Left hindlimb (tissue), 1 donor: ENCODE measurements around the gene ZNF182.
"Not testable (repeated sequence)": the region's sequence is repeated elsewhere in the genome, so short reads cannot be mapped to it uniquely, and the experiment has no call there.

ENCODE experiments used
- DNase-seq: peaks from one replicate; pipeline ENCODE4 v3.0.0-alpha.2; 2018

The ZNF182 gene

DNA sequence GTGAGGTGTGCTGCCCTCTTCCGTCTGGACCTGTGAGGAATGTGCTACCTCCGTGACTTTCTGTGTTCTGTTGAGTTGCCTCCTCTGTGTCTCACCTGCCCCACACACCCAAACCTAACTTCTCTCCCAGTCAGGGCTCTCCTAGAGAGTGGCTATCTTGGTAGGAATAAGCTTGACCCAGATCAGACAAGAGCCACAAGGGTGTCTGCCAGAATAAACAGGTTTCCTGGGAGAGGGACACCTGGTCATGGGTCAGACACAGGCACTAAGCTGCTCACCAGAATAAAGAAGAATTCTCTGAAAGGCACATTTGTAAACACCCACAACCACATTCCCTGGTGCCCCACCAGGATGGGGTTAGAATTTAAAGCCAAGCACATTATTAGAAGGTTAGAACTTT, 11.1 kb downstream of the ZNF182 start:
- no peak for DNase-seq

GRCh38 chrX:47992095-47992380, 11.8 kb downstream of the ZNF182 start:
- no peak for DNase-seq

GRCh38 chrX:47991263-47992094, 12.3 kb downstream of the ZNF182 start:
- no peak for DNase-seq

DNA sequence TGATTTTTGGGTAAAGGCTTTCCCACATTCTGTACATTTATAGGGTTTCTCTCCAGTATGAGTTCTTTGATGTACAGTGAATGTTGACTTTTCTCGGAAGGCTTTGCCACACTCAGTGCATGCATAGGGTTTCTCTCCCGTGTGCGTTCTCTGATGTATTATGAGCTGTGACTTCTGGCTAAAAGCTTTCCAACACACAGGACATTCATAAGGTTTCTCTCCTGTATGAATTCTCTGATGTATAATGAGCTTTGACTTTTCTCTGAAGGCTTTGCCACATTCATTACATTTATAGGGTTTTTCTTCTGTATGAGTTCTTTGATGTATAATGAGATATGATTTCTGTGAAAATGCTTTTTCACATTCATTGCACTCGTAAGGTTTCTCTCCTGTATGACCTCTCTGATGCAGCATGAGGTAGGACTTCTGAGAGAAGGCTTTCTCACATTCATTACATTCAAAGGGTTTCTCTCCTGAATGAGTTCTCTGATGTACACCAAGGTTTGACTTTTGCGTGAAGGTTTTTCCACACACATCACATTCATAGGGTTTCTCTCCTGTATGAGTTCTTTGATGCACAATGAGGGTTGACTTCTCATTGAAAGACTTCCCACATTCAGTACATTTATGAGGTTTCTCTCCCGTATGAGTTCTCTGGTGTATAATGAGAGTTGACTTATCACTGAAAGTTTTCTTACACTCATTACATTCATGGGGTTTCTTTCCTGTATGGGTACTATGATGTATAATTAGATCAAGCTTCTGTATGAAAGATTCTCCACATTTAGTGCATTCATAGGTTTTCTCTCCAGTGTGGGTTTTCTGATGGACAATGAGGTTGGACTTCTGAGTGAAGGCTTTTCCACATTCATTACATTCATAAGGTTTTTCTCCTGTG, 27.3 kb downstream of the ZNF182 start:
- DNase-seq, result no peak

DNA sequence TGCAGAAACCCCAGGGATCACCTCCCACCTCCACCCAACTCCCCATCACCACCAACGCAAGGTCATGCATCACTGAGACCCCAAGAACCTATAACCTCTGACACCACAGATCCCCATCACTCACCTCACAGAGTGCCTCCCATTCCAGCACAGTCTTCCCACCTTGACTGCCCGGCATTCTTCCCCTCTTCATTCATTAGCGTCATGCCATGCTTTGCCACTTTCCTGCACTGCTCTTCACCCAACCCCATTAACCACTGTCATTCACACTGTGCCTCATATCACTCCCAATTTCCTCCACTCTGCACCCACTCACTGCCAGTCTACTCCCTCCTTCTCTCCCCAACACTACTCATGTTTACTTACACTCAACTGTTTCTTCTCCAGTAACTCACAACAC, 30.6 kb downstream of the ZNF182 start:
- no peak for DNase-seq

DNA sequence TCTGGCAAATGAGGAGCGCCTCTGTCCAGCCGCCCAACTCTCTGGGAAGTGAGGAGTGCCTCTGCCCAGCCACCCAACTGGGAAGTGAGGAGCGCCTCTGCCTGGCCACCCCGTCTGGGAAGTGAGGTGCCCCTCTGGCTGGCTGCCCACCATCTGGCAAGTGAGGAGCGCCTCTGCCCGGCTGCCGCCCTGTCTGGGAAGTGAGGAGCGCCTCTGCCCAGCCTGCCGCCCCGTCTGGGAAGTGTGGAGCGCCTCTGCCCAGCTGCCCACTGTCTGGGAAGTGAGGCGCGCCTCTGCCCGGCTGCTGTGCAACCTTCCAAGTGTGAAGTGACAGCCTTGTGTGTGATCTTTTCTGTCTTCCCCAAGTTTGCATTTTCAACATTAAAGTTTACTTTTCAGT, 38.3 kb downstream of the ZNF182 start:
- DNase-seq, result not testable (repeated sequence)

DNA sequence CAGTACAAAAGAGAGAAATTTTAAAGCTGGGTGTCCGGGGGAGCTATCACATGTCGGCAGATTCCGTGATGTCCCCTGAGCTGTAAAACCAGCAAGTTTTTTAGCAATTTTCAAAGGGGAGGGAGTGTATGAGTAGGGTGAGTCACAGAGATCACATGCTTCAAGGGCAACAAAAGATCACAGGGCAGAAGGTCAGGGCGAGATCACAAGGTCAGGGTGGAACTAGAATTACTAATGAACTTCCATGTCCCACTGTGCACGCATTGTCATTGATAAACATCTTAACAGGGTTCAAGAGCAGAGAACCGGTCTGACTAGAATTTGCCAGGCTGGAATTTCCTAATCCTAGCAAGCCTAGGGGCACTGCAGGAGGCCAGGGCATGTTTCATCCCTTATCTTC, 42.0 kb downstream of the ZNF182 start:
- DNase-seq, result not testable (repeated sequence)

DNA sequence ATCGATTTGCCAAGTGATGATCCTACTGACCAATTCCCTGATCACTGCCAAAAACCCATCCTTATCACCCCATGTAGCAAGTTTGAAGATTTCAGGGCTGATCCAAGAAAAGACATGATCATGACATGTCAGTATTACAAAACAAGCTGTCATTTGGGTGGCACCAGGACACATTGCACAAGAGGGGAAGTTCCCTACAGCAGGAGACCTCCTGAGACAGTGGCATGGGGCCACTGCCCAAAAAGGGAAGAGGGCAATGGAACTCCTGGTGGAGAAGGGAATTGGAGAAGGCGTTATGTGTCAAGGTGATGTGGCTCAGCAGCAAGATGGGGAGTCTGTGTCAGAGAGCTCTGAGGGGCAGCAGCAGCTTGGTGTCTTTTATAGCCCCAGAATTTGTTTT, 43.4 kb downstream of the ZNF182 start:
- no peak for DNase-seq

- no peak for DNase-seq
Observed at GRCh38 chrX:47958761-47959342, 44.9 kb downstream of the ZNF182 start.

GRCh38 chrX:47958206-47958605, 45.6 kb downstream of the ZNF182 start:
- not testable (repeated sequence) for DNase-seq

GRCh38 chrX:47956016-47956415, 47.8 kb downstream of the ZNF182 start:
- DNase-seq, result no peak

DNA sequence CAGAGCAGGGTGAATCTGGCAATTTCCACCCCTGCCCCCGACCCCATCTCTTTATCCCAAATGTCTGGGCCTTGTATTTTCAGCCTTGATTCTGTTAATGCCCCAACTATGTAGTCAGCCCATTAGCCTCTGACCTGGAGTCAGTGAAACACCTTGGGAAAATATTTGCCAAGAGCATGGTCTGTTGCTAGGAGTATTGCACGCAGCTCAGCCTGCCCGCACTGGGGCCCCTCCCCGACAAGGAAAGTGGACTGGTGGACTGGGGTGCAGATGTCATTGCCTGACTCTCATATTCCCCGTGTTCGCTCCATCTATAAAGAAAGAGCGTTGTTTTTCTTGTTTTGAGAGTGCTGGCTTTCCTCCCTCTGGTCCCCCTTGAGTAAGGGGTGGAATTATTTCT, 48.5 kb downstream of the ZNF182 start:
- not testable (repeated sequence) for DNase-seq

- no peak for DNase-seq
Observed at GRCh38 chrX:47941423-47941822, 62.4 kb downstream of the ZNF182 start.

DNA sequence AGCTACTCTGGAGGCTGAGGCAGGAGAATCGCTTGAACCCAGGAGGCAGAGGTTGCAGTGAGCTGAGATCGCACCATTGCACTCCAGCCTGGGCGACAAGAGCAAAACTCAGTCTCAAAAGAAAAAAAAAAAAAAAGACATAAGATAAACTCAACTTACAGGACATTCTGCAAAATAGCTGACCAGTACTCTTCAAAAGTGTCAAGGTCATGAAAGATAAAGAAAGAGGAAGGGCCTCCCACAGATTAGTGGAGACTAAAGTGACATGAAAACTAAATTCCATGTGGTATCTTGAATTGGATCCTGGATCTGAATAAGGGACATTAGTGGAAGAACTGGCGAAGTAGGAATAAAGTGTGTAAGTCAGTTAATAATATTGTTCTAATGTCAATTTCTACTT, 63.3 kb downstream of the ZNF182 start:
- no peak for DNase-seq

GRCh38 chrX:47936940-47937317, 66.9 kb downstream of the ZNF182 start:
- DNase-seq, result no peak

GRCh38 chrX:47936224-47936939, 67.4 kb downstream of the ZNF182 start:
- no peak for DNase-seq

GRCh38 chrX:47933946-47934345, 69.8 kb downstream of the ZNF182 start:
- no peak for DNase-seq

DNA sequence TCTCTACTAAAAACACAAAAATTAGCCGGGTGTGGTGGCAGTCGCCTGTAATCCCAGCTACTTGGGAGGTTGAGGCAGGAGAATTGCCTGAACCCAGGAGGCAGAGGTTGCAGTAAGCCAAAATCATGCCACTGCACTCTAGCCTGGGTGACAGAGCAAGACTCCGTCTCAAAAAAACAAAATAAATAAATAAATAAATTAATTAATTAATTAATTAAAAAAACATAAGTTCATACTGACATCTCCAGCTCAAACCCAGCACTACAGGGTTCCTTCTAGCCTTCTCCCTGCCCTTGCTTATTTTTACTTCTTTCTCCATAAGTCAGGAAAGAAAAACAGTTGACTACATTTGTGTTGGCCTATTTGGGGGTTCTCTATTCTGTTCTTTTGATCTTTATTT, 71.8 kb downstream of the ZNF182 start:
- DNase-seq, result not testable (repeated sequence)

- no peak for DNase-seq
Observed at GRCh38 chrX:47927212-47927611, 76.6 kb downstream of the ZNF182 start.
